HG02973 (cell line): Measurements from ENCODE around the gene ARRDC3.
"Not testable (repeated sequence)": the region's sequence is repeated elsewhere in the genome, so short reads cannot be mapped to it uniquely, and the experiment has no call there.

Experiments
- ATAC-seq: cut with Tn5 transposase; IDR thresholded peaks from one replicate; pipeline ENCODE4 v1.9.1; 2021; ENCODE audit warnings: moderate library complexity; ENCODE audit not compliant: unreplicated experiment

Gene ARRDC3

GRCh38 chr5:91383027-91383955 lies at the start of gene ARRDC3:
TSS of gene ARRDC3 (minus strand) at chr5:91383317. CDS start at chr5:91383092, 225 bp downstream.
- peak; percentile 48 for ATAC-seq

- no peak for ATAC-seq
Measured at GRCh38 chr5:91430949-91431348, 47.8 kb upstream of the ARRDC3 start.

GRCh38 chr5:91424638-91425436 lies 41.7 kb upstream of the ARRDC3 start:
- ATAC-seq, result no peak

GRCh38 chr5:91423871-91424270 lies 40.8 kb upstream of the ARRDC3 start:
- ATAC-seq, result no peak

GRCh38 chr5:91420879-91421278 lies 37.8 kb upstream of the ARRDC3 start:
- ATAC-seq, result no peak

- ATAC-seq, result no peak
Measured at GRCh38 chr5:91419571-91420537, 36.7 kb upstream of the ARRDC3 start.

GRCh38 chr5:91419136-91419535 lies 36.0 kb upstream of the ARRDC3 start:
- ATAC-seq, result no peak

- no peak for ATAC-seq
Measured at GRCh38 chr5:91418158-91418557, 35.0 kb upstream of the ARRDC3 start.

- ATAC-seq, result no peak
Measured at GRCh38 chr5:91417219-91417618, 34.1 kb upstream of the ARRDC3 start.

- no peak for ATAC-seq
Measured at GRCh38 chr5:91416491-91416890, 33.4 kb upstream of the ARRDC3 start.

- no peak for ATAC-seq
Measured at GRCh38 chr5:91409304-91409703, 26.2 kb upstream of the ARRDC3 start.

GRCh38 chr5:91408710-91409109 lies 25.6 kb upstream of the ARRDC3 start:
- no peak for ATAC-seq

- no peak for ATAC-seq
Measured at GRCh38 chr5:91407204-91407603, 24.1 kb upstream of the ARRDC3 start.

- ATAC-seq, result no peak
Measured at GRCh38 chr5:91403438-91403837, 20.3 kb upstream of the ARRDC3 start.

GRCh38 chr5:91401175-91401574 lies 18.1 kb upstream of the ARRDC3 start:
- no peak for ATAC-seq

GRCh38 chr5:91397791-91398190 lies 14.7 kb upstream of the ARRDC3 start:
- ATAC-seq, result peak; percentile 78

- ATAC-seq, result no peak
Measured at GRCh38 chr5:91390268-91390667, 7.2 kb upstream of the ARRDC3 start.

GRCh38 chr5:91389555-91389954 lies 6.4 kb upstream of the ARRDC3 start:
- not testable (repeated sequence) for ATAC-seq

- ATAC-seq, result no peak
Measured at GRCh38 chr5:91388362-91388761, 5.2 kb upstream of the ARRDC3 start.

GRCh38 chr5:91386120-91386519 lies 3.0 kb upstream of the ARRDC3 start:
- ATAC-seq, result no peak

- not testable (repeated sequence) for ATAC-seq
Measured at GRCh38 chr5:91385596-91385995, 2.5 kb upstream of the ARRDC3 start.
